HepG2 (cell line): ENCODE results near the gene PRDM10. TPM values are rescaled to one million over a fixed set of nuclear protein-coding genes. Genes with fewer than 3 reads are reported as not detected.

Source experiments
- ATAC-seq: fragments of 200-7000 bp; cut with Tn5 transposase; 3 replicates; pipeline ENCODE4 v1.9.1; 2020; ENCODE audit warnings: mild to moderate bottlenecking, moderate library complexity
- BruUV-seq: library from RNA; stranded (reverse); fragments of 400-500 nt; replicated peaks from 2 replicates; lab custom pipeline; 2021; lab: Mats Ljungman, UMichigan
- CTCF ChIA-PET: fragments of 300-600 bp; formaldehyde crosslinking; extraction: SDS; loops from one replicate; lab custom pipeline; 2021; ENCODE audit warnings: low total read pairs, inconsistent platforms, low intra/inter-chr PET ratio; lab: Yijun Ruan, JAX
- POLR2A ChIA-PET: fragments of 350-600 bp; sonication (Branson Sonifier 250); formaldehyde crosslinking; loops from one replicate; lab custom pipeline; 2020; ENCODE audit warnings: antibody characterized with exemption, inconsistent platforms; lab: Yijun Ruan, JAX
- DNase-seq: peaks from one replicate; pipeline ENCODE4 v3.0.0-alpha.2; 2015; ENCODE audit warnings: low spot score
- FAIRE-seq: peaks from 3 replicates; lab custom pipeline; 2011; peaks lifted over from hg19 to GRCh38; lab: Jason Lieb, UNC
- H2AFZ ChIP-seq: one replicate; pipeline ENCODE4 v1.6.1; 2011; ENCODE audit warnings: low read length, inconsistent platforms
- H3K27ac ChIP-seq: fragments of 300-600 bp; 3 replicates; pipeline ENCODE4 v1.8.0; 2011; ENCODE audit warnings: mixed run types, mild to moderate bottlenecking, mixed read lengths, low read length, inconsistent platforms; ENCODE audit not compliant: insufficient read depth; ENCODE audit errors: extremely low read length
- H3K27me3 ChIP-seq, 2 experiments: fragments of 200-600 bp in 1 of 2; 2 replicates in 1 of 2; 3 replicates in 1 of 2; pipeline versions ENCODE4 v1.6.0 to v1.8.0; 2011; ENCODE audit warnings: low read length in 2 of 2, mild to moderate bottlenecking in 2 of 2, moderate library complexity in 2 of 2, inconsistent platforms in 1 of 2; ENCODE audit not compliant: insufficient read depth in 2 of 2, control insufficient read depth in 1 of 2
- H3K36me3 ChIP-seq, 2 experiments: fragments of 200-600 bp in 1 of 2; replicated peaks in 1 of 2; 2 replicates in 1 of 2; 3 replicates in 1 of 2; pipeline versions ENCODE4 v1.5.1 to v1.8.0; 2011; ENCODE audit warnings: low read length in 2 of 2, inconsistent platforms in 1 of 2; ENCODE audit not compliant: insufficient read depth in 2 of 2, control insufficient read depth in 1 of 2
- H3K4me1 ChIP-seq: 2 replicates; pipeline ENCODE4 v1.5.1; 2012; ENCODE audit warnings: low read length, inconsistent platforms; ENCODE audit not compliant: insufficient read depth
- H3K4me2 ChIP-seq: 2 replicates; pipeline ENCODE4 v1.6.0; 2011; ENCODE audit warnings: low read depth, low read length, inconsistent platforms
- H3K4me3 ChIP-seq, 3 experiments: fragments of 200-600 bp in 1 of 3; sonication (generic), shearing (Covaris generic) in 1 of 3; replicated peaks in 1 of 3; 2 replicates each; pipeline ENCODE4 v1.5.1; 2011 to 2016; ENCODE audit warnings: low read length in 3 of 3, inconsistent platforms in 2 of 3, low read depth in 2 of 3, mild to moderate bottlenecking in 2 of 3, control low read depth in 1 of 3, mixed read lengths in 1 of 3; ENCODE audit not compliant: insufficient read depth in 1 of 3
- H3K79me2 ChIP-seq: one replicate; pipeline ENCODE4 v1.6.1; 2011; ENCODE audit warnings: low read length, inconsistent platforms; ENCODE audit not compliant: insufficient read depth
- H3K9ac ChIP-seq: 2 replicates; pipeline ENCODE4 v1.6.0; 2011; ENCODE audit warnings: mild to moderate bottlenecking, low read depth, low read length, inconsistent platforms; ENCODE audit not compliant: insufficient read depth
- H3K9me3 ChIP-seq: 2 replicates; pipeline ENCODE4 v1.5.1; 2012; ENCODE audit warnings: mild to moderate bottlenecking, low read length
- H4K20me1 ChIP-seq: 2 replicates; pipeline ENCODE4 v1.6.0; 2011; ENCODE audit warnings: inconsistent platforms, mild to moderate bottlenecking, low read length, moderate library complexity; ENCODE audit not compliant: insufficient read depth
- FOXP1 ChIP-seq, 2 experiments: fragments of 450-650 bp in 1 of 2; IDR thresholded peaks; 2 replicates each; pipeline ENCODE4 v1.6.1; 2017 to 2018; ENCODE audit warnings: antibody characterized with exemption in 1 of 2
- HIVEP1 ChIP-seq: sonication (generic); formaldehyde crosslinking; IDR thresholded peaks from 2 replicates; pipeline ENCODE4 v1.4.0; 2020; ENCODE audit warnings: mild to moderate bottlenecking, missing genetic modification reagents
- MAFK ChIP-seq, 2 experiments: IDR thresholded peaks in 1 of 2; conservative IDR thresholded peaks in 1 of 2; 2 replicates each; pipeline ENCODE4 v1.6.1; 2011; ENCODE audit warnings: improper control_type of control experiment in 2 of 2, low read length in 2 of 2
- MIER3 ChIP-seq: IDR thresholded peaks from 2 replicates; pipeline ENCODE4 v1.6.1; 2016; ENCODE audit warnings: missing compliant biosample characterization, borderline replicate concordance
- MNT ChIP-seq: fragments of 450-650 bp; IDR thresholded peaks from 2 replicates; pipeline ENCODE4 v1.6.1; 2016
- NONO ChIP-seq, 2 experiments: fragments of 450-650 bp in 1 of 2; sonication (generic) in 1 of 2; formaldehyde crosslinking in 1 of 2; IDR thresholded peaks in 1 of 2; conservative IDR thresholded peaks in 1 of 2; 2 replicates each; pipeline versions ENCODE4 v1.6.1 to v1.8.0; 2017 to 2022; ENCODE audit warnings: mild to moderate bottlenecking in 1 of 2, missing genetic modification reagents in 1 of 2, moderate library complexity in 1 of 2
- PBX3 ChIP-seq: sonication (generic); formaldehyde crosslinking; IDR thresholded peaks from 2 replicates; pipeline ENCODE4 v1.8.1; 2023; ENCODE audit warnings: missing genetic modification reagents, inconsistent platforms, borderline replicate concordance
- PHF20 ChIP-seq: sonication (generic); formaldehyde crosslinking; IDR thresholded peaks from 2 replicates; pipeline ENCODE4 v1.5.0; 2020; ENCODE audit warnings: mild to moderate bottlenecking, missing genetic modification reagents
- REST ChIP-seq, 2 experiments: IDR thresholded peaks; 2 replicates each; pipeline ENCODE4 v1.6.1; 2011 to 2012; ENCODE audit warnings: low read length in 2 of 2, borderline replicate concordance in 1 of 2, low read depth in 1 of 2, mild to moderate bottlenecking in 1 of 2, moderate library complexity in 1 of 2
- ZMYM3 ChIP-seq: sonication (generic); formaldehyde crosslinking; IDR thresholded peaks from 2 replicates; pipeline ENCODE4 v1.5.1; 2020; ENCODE audit warnings: mild to moderate bottlenecking, missing genetic modification reagents
- ZNF292 ChIP-seq: sonication (generic); formaldehyde crosslinking; IDR thresholded peaks from 2 replicates; pipeline ENCODE4 v1.8.1; 2022; ENCODE audit warnings: mild to moderate bottlenecking, low read depth, missing genetic modification reagents, borderline replicate concordance
- ZNF33B ChIP-seq: sonication (generic); formaldehyde crosslinking; IDR thresholded peaks from 2 replicates; pipeline ENCODE4 v1.5.1; 2020; ENCODE audit warnings: mild to moderate bottlenecking, missing genetic modification reagents
- WGBS: methylation state at CpG from one replicate; pipeline ENCODE4 v1.1.6; 2017; ENCODE audit warnings: low lambda C conversion rate; 5-methylcytosine and 5-hydroxymethylcytosine counted together
- in situ Hi-C: cut with HindIII; loops from 2 replicates; pipeline ENCODE4 v1.10.0; 2017; ENCODE audit warnings: low pct_unique_long_range_greater_than_20kb; ENCODE audit not compliant: extremely low pct_ligation_motif_present
- intact Hi-C: fragments of 100-400 bp; cut with micrococcal nuclease; formaldehyde crosslinking; loops from one replicate; pipeline ENCODE4 v1.10.0; 2022; ENCODE audit not compliant: unreplicated experiment
- polyA plus RNA-seq, 8 experiments: library from polyadenylated mRNA; depleted of rRNA in 3 of 8; stranded (reverse) in 7 of 8; unstranded in 1 of 8; fragments of >200 nt; fragmentation: Illumina TruSeq in 4 of 8; extraction: Trizol in 4 of 8; gene quantifications; 2 replicates each; pipeline versions ENCODE4 v1.2.1 to v1.2.3, GENCODE V29; 2011 to 2016; ENCODE audit warnings: low read depth in 4 of 8, missing spikeins in 1 of 8, mixed read lengths in 1 of 8; ENCODE audit not compliant: insufficient read depth in 1 of 8
- total RNA-seq, 5 experiments: library from RNA; depleted of rRNA; stranded (reverse); fragments of >200 nt; fragmentation: Illumina TruSeq; extraction: Trizol; gene quantifications; 2 replicates each; pipeline ENCODE4 v1.2.3, GENCODE V29; 2016; ENCODE audit warnings: low read depth in 1 of 5

The PRDM10 gene
- total and polyA plus RNA-seq, 2 of the 13 experiments (the other 11 are each of a cell fraction or from before 2014, with no cell fraction given), result 5.7 to 5.8 TPM

GRCh38 chr11:129946256-129946655, 56.4 kb downstream of the PRDM10 start:
- ATAC-seq (no peak), DNase-seq (no peak), FAIRE-seq (no peak)
- in situ Hi-C loops, result no loop called here
- no peak overlapping the region for H3K4me2 ChIP-seq
- BruUV-seq, result no TSS peak
- 86% methylated on average over 4 of the region's 4 CpGs for WGBS
- H3K9me3 ChIP-seq, result no peaks in the 10 kb centered on the region
- peaks cover 8 to 30% of the 10 kb centered on the region in 2 experiments for H3K36me3 ChIP-seq
- no peak for TF ChIP-seq MIER3 (CRISPR knock-in tag)
- TF ChIP-seq FOXP1 (IDR thresholded peaks at IDR 0.05), result no peak
- no peak for TF ChIP-seq FOXP1 (CRISPR knock-in tag; IDR thresholded peaks at IDR 0.05)
- TF ChIP-seq ZNF33B, result no peak
- TF ChIP-seq HIVEP1 (CRISPR knock-in tag), result no peak
- TF ChIP-seq ZMYM3 (CRISPR knock-in tag), result no peak
- TF ChIP-seq MAFK (conservative IDR thresholded peaks at IDR 0.05 in 1 of 2, IDR thresholded peaks at IDR 0.05 in 1 of 2; ENCODE audit: low read length in 2 of 2), result peak in 1 of 2 experiments; percentile 32; a peak in 1 of 4 replicates
- no peak for TF ChIP-seq MNT
- peaks cover 15% of the 10 kb centered on the region for H3K4me1 ChIP-seq
- H3K27ac ChIP-seq, result no peak overlapping the region
- H3K4me3 ChIP-seq, result no peak overlapping the region
- ChIA-PET CTCF (no interaction called here), POLR2A (no interaction called here)
- H3K27me3 ChIP-seq, result no peaks in the 10 kb centered on the region
- intact Hi-C loops, result no loop called here
- H3K9ac ChIP-seq, result no peak overlapping the region
- H4K20me1 ChIP-seq, result no peaks in the 10 kb centered on the region
- H3K79me2 ChIP-seq, result no peaks in the 10 kb centered on the region
- H2AFZ ChIP-seq, result no peak overlapping the region

- DNase-seq, result no peak
- no peaks in the 10 kb centered on the region for H3K9me3 ChIP-seq
- ChIA-PET POLR2A (no interaction called here), CTCF (no interaction called here)
- WGBS, result 96% methylated on average over 11 of the region's 11 CpGs
- peaks cover 6 to 30% of the 10 kb centered on the region in 2 experiments for H3K36me3 ChIP-seq
- no peak for FAIRE-seq
- no peaks in the 10 kb centered on the region for H3K79me2 ChIP-seq
- H3K9ac ChIP-seq, result no peak overlapping the region
- H3K27me3 ChIP-seq, result no peaks in the 10 kb centered on the region
- intact Hi-C loops, result no loop called here
- H3K4me2 ChIP-seq, result no peak overlapping the region
- ATAC-seq, result no peak
- no peaks in the 10 kb centered on the region for H4K20me1 ChIP-seq
- no TSS peak for BruUV-seq
- H3K27ac ChIP-seq, result no peak overlapping the region
- H3K4me3 ChIP-seq, result no peak overlapping the region
- no peak overlapping the region for H2AFZ ChIP-seq
- in situ Hi-C loops, result no loop called here
- H3K4me1 ChIP-seq, result peaks cover 15% of the 10 kb centered on the region
- TF ChIP-seq ZNF292 (CRISPR knock-in tag) (no peak), NONO (IDR thresholded peaks at IDR 0.05) (no peak), NONO (CRISPR knock-in tag; conservative IDR thresholded peaks at IDR 0.05) (no peak), PBX3 (CRISPR knock-in tag) (no peak), REST (IDR thresholded peaks at IDR 0.05; ENCODE audit: borderline replicate concordance in 1 of 2, low read depth in 1 of 2, low read length in 2 of 2) (no peak), PHF20 (CRISPR knock-in tag) (no peak)
Observed at GRCh38 chr11:129945373-129945772, 57.3 kb downstream of the PRDM10 start.
